Left ventricle myocardium superior (tissue), 1 donor: ENCODE measurements around the gene PLK5. TPM values are rescaled to one million over a fixed set of nuclear protein-coding genes. Genes with fewer than 3 reads are reported as not detected.
A peak's percentile ranks its signal among the peaks of the same experiment; 100 is the strongest.
"Not testable (repeated sequence)": the region's sequence is repeated elsewhere in the genome, so short reads cannot be mapped to it uniquely, and the experiment has no call there.

Source experiments
- ATAC-seq: fragments of 200-7000 bp; cut with Tn5 transposase; one replicate; pipeline ENCODE4 v1.9.1; 2020; ENCODE audit warnings: mild to moderate bottlenecking, moderate library complexity
- DNase-seq: peaks from one replicate; pipeline ENCODE4 v3.0.0-alpha.2; 2020
- intact Hi-C: fragments of 100-400 bp; cut with micrococcal nuclease; formaldehyde crosslinking; loops from one replicate; pipeline ENCODE4 v1.11.0; 2022
- long read RNA-seq: library from polyadenylated mRNA; unstranded; transcript quantifications from one replicate; pipeline ENCODE4 v2.0.0, GENCODE V29; 2021
- total RNA-seq: library from RNA; stranded (reverse); fragmentation: NEBNext Ultra II Directional; extraction: Animal tissue kit (Norgen Biotek cat#: 25700); gene quantifications from one replicate; pipeline ENCODE4 v1.2.1, GENCODE V29; 2021
- donor health status: DM: no; HTN: yes; CAD: no; lungs with severe emphysema.

Gene PLK5
- not detected for total RNA-seq
- long read RNA-seq = 0 reads

DNA sequence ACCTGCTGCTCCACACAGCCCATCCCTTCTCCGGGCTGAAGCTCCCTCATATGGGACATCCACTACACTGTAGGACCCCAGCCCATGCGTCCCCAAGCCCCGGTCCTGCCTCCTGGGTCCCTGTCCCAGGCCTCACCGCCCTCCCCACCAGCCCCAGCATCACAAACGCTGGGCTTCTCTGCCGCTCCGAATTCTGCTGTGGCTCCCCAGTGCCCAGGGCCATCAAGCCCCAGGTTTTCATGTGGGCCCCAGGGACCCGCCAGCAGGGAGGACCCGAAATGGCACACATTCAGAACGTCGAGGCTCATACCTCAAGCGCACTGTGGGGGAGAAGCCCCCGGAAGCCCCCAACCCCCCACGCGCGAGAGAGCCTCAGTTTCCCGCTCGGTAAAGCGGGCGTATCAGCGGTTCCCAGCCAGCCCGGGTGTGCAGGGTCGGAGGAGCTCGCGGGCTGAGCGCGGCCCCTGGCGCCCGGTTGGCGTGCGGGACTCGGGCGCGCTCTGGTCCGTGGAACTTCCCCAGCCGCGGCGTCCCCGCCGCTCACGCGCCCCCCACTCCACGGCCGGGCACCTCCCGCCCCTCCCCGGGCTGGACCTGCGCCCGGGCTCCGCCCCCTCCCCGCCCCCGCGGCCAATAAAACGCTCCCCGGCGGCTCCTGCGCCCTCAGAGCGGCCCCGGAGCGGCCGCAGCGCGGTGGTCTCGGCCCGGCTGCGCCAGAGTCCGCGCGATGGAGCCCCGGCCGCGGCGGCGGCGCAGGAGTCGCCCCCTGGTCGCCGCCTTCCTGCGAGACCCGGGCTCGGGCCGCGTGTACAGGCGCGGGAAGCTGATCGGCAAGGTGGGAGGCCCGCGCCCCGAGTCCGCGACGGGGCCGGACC, at the start of gene PLK5:
Gene PLK5 (plus strand): TSS at position 666 of the 875 bp plus-strand sequence. CDS start 2,920 bp downstream, outside the sequence.
- intact Hi-C loops = no loop called here
- no peak for DNase-seq
- ATAC-seq = peak; percentile 10

DNA sequence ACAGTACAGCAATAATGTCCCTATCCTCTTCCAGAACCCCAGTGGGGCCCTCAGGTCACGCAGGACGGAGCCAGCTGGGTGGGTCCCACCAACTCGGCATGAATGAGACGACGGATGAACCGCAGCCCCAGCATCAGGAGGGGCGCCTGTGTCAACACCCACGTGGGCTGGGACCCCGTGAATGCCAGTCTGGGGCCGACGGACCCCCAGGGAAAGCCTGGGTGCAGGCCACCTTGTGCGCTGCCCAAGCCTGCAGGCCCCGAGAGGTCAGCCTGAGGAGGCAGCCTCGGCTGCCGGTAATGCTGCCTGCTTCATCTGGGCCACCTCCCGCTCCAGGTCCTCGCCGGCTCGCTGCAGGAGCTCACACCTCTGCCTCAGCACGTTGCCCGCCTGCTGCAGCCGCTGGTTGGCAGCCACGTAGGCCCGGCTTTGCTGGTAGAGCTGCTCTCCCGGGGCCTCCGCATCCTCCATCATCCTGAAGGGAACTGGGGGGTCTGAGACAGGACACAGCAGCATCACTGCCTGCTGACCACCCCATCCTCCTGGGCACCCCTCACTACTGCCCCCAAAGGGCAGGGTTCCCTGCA, 49.0 kb upstream of the PLK5 start:
- DNase-seq (no peak), ATAC-seq (no peak)

GRCh38 chr19:1475751-1476437, 48.0 kb upstream of the PLK5 start:
- ATAC-seq = no peak
- DNase-seq = no peak
- intact Hi-C loops = no loop called here

More for the DNA sequence above, 49.0 kb upstream of the PLK5 start:
- intact Hi-C loops = no loop called here

- DNase-seq, intact Hi-C loops, ATAC-seq: not testable (repeated sequence)
Measured at GRCh38 chr19:1477056-1477455, 46.8 kb upstream of the PLK5 start.

GRCh38 chr19:1478934-1479707, 44.8 kb upstream of the PLK5 start, which contains the start of gene C19orf25:
C19orf25 (minus strand) TSS chr19:1479215; CDS start chr19:1478903, 312 bp downstream.
- peak; percentile 97 for ATAC-seq
- intact Hi-C loops = no loop called here
- peak; percentile 96 for DNase-seq

DNA sequence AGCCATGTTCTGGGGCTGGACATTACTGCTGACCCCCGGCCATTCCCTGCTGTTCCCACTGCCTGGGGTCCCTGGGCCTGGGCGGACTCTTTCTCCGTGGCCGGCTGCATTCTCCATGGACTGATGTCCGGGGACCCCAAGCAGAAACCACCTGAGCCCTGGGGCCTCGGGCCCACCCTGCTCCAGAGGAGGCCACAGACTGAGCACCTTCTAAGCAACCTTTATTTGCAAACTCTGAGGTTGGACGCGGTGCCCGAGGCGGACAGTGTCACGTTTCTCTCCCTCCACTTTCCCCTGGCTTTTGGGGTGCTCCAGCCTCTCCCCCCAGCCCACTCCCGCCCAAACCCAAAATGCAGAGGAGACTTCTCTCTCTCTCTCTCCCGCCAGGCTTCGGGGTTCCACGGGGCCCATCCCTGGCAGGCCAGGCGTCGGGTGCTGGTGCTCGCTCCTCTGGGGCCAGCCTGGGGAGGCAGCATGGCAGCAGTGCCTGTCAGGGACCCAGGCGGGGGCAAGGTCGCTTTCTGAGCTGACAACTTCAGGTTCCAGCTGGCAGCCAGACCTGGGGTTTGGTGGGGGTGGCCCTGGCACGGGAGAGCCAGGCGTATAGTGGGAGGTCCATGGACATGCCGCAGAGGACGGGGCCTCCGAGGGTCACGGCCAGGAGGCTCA, 42.5 kb upstream of the PLK5 start:
- ATAC-seq (no peak), DNase-seq (no peak)
- intact Hi-C loops = no loop called here

- ATAC-seq = no peak
- intact Hi-C loops = no loop called here
Measured at GRCh38 chr19:1481893-1482360, 42.0 kb upstream of the PLK5 start.

DNA sequence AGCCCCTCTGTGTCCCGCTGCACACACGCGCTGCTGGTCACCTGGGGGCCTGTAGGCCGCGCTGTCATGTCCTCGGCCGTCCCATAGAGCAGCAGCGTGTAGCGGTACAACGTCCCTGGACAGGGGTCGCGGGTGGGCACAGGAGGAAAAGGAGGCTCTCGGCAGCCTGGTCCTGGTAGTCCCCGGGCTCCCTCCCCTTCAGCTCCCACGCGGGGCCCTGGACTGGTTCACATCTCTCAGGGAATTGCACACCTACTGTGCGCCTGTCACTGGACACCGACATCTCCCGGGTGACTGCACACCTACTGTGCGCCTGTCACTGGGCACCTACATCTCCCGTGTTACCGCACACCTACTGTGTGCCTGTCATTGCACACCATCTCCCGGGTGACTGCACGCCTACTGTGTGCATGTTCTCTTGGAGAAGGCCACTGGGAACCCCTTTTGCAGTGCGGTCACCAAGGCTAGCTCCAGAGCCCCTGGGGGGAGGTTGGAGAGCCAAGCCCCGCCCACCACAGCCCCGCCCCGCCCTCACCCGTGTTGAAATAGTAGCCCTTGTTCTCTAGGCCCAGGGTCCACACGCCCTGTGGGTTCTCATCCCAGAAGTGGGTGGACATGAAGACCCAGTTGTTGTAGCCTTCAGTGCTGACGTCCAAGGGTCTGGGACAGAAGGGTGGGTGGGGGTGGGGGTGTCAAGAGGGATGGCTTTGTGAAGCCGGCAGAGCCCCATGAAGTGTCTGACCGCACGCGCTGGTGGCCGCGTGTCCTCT, 41.3 kb upstream of the PLK5 start:
- intact Hi-C loops = no loop called here
- no peak for ATAC-seq
- DNase-seq = no peak

More at GRCh38 chr19:1481893-1482360, 42.0 kb upstream of the PLK5 start:
- peak; percentile 31 for DNase-seq

DNA sequence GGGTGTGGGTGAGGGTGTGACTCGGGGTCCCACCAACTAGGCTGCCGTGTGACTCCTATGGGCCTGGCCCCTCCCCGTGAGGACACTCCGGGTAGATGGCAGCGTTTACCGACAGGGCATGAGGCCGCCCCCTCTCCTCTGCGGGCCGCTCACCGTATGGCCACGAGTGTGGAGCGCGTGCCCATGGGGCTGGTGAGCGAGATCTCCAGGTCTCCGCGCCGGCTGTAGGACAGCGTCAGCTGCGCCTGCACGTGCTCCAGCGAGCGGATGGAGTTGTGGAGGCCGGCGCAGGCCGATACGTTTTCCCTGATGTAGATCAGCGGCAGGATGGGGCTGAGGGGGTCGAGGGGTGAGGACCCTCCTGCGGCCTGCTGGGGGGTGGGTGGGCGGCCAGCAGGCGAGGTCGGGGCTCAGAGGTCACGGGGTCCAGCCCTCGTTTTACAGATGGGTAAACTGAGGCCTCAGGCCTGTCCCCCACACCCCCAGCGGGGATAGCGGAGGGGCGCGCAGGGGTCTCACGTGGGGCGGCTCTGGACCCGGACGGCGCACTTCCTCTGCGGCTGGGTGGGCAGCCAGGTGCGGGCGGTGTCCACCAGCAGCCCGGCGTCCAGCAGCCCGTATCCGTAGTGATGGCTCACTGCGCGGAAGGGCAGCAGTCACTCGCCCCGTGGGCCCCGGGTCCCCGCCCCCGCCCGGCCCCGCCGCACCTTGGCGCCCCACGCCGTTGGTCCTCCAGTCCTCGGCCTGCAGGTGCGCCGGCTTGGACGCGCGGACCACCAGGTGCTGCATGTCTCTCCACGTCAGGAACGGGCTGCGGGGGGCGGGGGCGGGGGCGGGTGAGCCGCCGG, 40.5 kb upstream of the PLK5 start:
- no peak for DNase-seq
- intact Hi-C loops = no loop called here
- no peak for ATAC-seq

DNA sequence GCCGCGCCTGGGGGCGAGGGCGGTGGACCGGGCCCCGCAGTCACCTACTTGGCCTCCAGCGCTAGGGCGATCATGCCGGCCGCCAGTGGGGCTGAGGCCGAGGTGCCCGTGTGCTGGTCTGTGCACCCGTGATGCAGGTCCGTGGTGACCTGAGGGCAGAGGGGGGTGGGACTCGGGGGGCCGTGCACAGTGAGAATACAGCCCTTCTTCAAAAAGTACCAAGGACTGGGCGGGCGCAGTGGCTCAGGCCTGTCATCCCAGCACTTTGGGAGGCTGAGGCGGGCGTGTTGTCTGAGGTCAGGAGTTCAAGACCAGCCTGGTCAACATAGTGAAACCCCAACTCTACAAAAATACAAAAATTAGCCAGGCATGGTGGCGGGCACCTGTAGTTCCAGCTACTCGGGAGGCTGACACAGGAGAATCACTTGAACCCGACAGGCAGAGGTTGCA, 39.9 kb upstream of the PLK5 start:
- no peak for DNase-seq
- ATAC-seq = no peak
- intact Hi-C loops = no loop called here

DNA sequence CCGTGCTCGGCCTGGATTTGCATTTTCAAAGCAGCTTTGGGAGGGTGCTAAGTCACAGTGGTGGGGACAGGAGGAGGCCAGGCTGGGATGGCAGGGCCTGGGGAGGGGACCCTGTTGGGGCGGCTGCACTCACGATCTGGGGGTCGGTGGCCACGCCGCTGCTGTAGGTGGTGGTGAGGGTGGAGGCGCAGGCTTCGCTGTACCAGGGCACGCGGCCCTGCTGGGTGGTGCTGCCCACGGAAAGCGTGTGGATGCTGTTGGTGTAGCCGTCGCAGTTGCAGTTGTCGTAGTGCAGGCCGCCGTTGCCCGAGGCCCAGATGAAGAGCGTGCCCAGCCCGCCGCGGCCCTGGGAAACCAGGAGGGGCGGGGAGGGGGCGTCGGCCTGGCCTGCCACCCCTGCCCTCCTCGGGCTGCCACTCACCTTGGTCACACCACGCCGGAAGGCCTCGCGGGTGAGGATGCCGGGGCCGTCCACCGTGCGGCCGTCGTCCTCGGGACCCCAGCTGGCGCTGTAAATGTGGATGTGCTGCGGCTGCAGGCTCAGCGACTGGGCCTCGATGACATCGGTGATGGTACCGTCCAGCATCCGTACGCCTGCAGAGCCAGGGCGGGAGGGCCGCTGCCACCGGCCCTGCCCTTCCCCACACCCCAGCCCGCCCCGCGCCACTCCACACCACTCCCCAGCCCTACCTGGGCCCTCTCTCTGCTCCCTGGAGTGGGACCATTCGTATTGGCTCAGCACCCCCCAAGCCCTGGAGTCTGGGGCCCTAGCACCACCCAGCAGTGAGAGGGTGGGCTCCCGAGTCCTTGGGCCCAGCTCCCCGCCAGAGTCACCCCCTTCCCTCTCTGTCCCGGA, 36.9 kb upstream of the PLK5 start:
- ATAC-seq (no peak), DNase-seq (peak; percentile 25)
- intact Hi-C loops = no loop called here

- DNase-seq = peak; percentile 30
- no peak for ATAC-seq
- intact Hi-C loops = no loop called here
Measured at GRCh38 chr19:1487576-1488281, 36.1 kb upstream of the PLK5 start.

GRCh38 chr19:1488282-1488601, 35.6 kb upstream of the PLK5 start:
- ATAC-seq (no peak), DNase-seq (no peak)
- intact Hi-C loops = no loop called here

DNA sequence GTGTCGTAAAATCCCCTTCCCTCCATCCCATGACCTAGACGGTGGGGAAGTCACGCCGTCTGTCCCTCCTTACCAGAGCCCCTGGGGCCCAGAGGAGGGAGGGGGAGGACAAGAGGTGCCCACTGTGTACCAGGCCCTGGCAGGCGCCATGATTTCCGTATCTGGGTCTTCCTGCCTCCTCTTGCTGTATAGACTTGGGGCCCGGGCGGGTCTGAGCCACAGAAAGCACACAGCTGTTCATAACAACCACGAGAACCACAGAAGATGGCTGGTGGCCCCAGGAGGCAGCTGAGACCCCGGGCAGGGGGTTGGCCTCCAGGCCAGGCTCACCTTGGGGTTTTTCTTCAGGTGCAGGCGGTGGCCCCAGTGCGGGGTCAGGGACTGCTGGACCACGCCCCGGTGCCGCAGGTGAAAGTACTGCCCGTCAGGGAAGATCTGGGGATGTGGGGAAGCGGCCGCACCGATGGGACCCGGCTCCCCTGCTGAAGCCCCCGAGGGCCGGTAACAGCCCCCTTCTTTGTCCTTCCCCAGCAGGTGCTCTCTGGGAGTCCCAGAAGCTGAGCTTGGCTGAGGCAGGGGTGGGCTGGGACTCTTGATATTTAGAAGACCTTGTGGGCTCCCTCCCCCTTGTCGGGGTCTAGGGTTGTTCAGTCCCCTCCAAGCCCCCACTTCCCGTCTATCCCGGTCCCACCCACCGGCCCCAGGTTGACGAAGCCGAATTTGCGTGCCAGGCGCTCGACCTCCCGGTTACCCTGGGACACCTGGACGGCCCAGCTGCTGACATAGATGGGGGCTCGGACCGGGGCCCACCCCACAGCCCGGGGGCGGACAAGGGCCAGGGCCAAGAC, 34.2 kb upstream of the PLK5 start:
- peak; percentile 48 for DNase-seq
- intact Hi-C loops = no loop called here

More for the DNA sequence above, 34.2 kb upstream of the PLK5 start:
- ATAC-seq = no peak
